Type B pancreatic cell (in vitro differentiated cells): ENCODE results near the gene MAP1LC3B. TPM values are rescaled to one million over a fixed set of nuclear protein-coding genes. Genes with fewer than 3 reads are reported as not detected.

Source experiments
- DNase-seq: peaks from one replicate; pipeline ENCODE4 v3.0.0; 2021; ENCODE audit warnings: mixed read lengths; ENCODE audit not compliant: unreplicated experiment; ENCODE audit errors: extremely low spot score
- H3K27ac Mint-ChIP-seq: 2 replicates; pipeline ENCODE4 v1.8.0; 2021; ENCODE audit warnings: mild to moderate bottlenecking, mixed read lengths
- H3K27me3 Mint-ChIP-seq: 2 replicates; pipeline ENCODE4 v1.8.0; 2021; ENCODE audit warnings: mixed read lengths
- H3K36me3 Mint-ChIP-seq: 2 replicates; pipeline ENCODE4 v1.8.0; 2021; ENCODE audit warnings: mixed read lengths
- H3K4me1 Mint-ChIP-seq: one replicate; pipeline ENCODE4 v1.8.0; 2021; ENCODE audit warnings: mixed read lengths; ENCODE audit not compliant: unreplicated experiment
- H3K4me3 Mint-ChIP-seq: 2 replicates; pipeline ENCODE4 v1.8.0; 2021; ENCODE audit warnings: mild to moderate bottlenecking, mixed read lengths
- H3K9me3 Mint-ChIP-seq: 2 replicates; pipeline ENCODE4 v1.8.0; 2021; ENCODE audit warnings: mixed read lengths
- CTCF ChIP-seq: fragments of 200-600 bp; sonication (generic); conservative IDR thresholded peaks from 2 replicates; pipeline ENCODE4 v1.5.0; 2021; ENCODE audit warnings: antibody characterized with exemption, mild to moderate bottlenecking
- total RNA-seq: library from RNA; stranded (reverse); gene quantifications from 2 replicates; pipeline ENCODE4 v1.2.1, GENCODE V29; 2021; ENCODE audit warnings: low replicate concordance

The MAP1LC3B gene
- total RNA-seq, 1 donor from 2014 or later, result 44.4 TPM

GRCh38 chr16:87344165-87344930 lies 47.8 kb upstream of the MAP1LC3B start:
- H3K36me3 Mint-ChIP-seq, result peaks cover 4% of the 10 kb centered on the region
- no peaks in the 10 kb centered on the region for H3K27me3 Mint-ChIP-seq
- TF ChIP-seq CTCF, result no peak
- H3K4me3 Mint-ChIP-seq, result no peak overlapping the region
- no peaks in the 10 kb centered on the region for H3K9me3 Mint-ChIP-seq
- no peak overlapping the region for H3K27ac Mint-ChIP-seq
- H3K4me1 Mint-ChIP-seq, result peaks cover 19% of the 10 kb centered on the region
- DNase-seq, result no peak

DNA sequence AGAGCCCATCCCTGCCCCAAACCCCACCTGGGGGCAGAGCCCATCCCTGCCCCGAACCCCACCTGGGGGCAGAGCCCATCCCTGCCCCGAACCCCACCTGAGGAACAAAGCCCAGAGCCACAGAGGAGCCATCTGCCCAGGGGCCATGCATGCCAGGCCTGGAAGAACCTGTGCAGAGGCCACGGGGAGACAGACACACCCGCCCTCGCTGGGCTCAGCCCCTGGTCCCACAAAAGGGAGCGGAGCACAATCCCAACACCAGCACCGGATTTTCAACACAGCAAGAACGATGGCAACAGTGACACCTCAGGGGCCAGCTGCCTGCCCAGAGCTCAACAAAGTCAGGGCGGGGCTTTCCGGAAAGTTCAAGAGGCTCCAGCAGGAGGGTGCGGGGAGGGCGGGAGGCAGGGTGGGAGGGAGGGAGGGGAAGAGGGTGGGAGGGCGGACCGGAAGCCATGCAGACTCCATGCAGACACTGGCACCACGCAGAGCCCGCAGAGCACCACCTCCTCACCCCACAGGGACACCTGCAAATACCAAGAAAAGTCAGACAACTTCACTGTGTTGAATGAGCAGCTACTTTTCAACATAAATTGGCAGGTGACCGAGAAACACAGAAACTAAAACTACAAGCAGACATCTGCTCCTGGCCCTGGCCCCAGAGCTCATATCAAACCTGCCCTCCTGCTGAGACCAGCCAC lies 47.1 kb upstream of the MAP1LC3B start:
- peaks cover 4% of the 10 kb centered on the region for H3K36me3 Mint-ChIP-seq
- no peaks in the 10 kb centered on the region for H3K9me3 Mint-ChIP-seq
- no peak overlapping the region for H3K27ac Mint-ChIP-seq
- no peaks in the 10 kb centered on the region for H3K27me3 Mint-ChIP-seq
- no peak for TF ChIP-seq CTCF
- peaks cover 23% of the 10 kb centered on the region for H3K4me1 Mint-ChIP-seq
- no peak overlapping the region for H3K4me3 Mint-ChIP-seq
- no peak for DNase-seq

- TF ChIP-seq CTCF, result no peak
- no peaks in the 10 kb centered on the region for H3K27me3 Mint-ChIP-seq
- peaks cover 4% of the 10 kb centered on the region for H3K36me3 Mint-ChIP-seq
- H3K4me3 Mint-ChIP-seq, result no peak overlapping the region
- no peak for DNase-seq
- peaks cover 29% of the 10 kb centered on the region for H3K4me1 Mint-ChIP-seq
- H3K27ac Mint-ChIP-seq, result no peak overlapping the region
- no peaks in the 10 kb centered on the region for H3K9me3 Mint-ChIP-seq
Measured at GRCh38 chr16:87345726-87346424, 46.3 kb upstream of the MAP1LC3B start.

DNA sequence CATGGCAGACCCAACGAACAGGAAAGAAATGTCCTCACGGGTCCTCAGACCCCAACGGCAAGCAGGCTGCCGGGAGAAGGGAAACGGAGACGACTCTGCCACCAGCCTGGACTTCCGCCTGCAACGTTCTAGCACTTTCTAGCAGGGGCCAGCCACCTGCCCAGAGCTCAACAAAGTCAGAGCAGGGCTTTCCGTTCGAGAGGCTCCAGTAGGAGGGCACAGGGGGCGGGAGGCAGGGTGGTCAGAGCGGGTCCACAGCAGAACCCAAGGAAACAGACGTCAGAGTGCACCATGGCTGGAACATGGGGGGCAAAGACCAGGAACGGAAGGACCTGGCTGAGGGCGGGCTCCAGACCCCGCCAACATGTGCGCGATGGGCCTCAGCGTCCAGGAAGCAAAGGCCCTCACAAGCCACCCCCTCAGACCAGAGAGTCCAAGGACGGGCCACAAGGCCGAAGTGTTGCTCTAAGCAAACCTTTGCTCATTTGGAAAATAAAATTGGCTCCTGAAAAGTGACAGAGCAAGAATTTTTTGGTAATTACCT lies 45.5 kb upstream of the MAP1LC3B start:
- H3K4me1 Mint-ChIP-seq, result peaks cover 29% of the 10 kb centered on the region
- H3K36me3 Mint-ChIP-seq, result peaks cover 4% of the 10 kb centered on the region
- H3K27ac Mint-ChIP-seq, result no peak overlapping the region
- H3K4me3 Mint-ChIP-seq, result no peak overlapping the region
- DNase-seq, result no peak
- H3K27me3 Mint-ChIP-seq, result no peaks in the 10 kb centered on the region
- no peak for TF ChIP-seq CTCF
- H3K9me3 Mint-ChIP-seq, result no peaks in the 10 kb centered on the region

DNA sequence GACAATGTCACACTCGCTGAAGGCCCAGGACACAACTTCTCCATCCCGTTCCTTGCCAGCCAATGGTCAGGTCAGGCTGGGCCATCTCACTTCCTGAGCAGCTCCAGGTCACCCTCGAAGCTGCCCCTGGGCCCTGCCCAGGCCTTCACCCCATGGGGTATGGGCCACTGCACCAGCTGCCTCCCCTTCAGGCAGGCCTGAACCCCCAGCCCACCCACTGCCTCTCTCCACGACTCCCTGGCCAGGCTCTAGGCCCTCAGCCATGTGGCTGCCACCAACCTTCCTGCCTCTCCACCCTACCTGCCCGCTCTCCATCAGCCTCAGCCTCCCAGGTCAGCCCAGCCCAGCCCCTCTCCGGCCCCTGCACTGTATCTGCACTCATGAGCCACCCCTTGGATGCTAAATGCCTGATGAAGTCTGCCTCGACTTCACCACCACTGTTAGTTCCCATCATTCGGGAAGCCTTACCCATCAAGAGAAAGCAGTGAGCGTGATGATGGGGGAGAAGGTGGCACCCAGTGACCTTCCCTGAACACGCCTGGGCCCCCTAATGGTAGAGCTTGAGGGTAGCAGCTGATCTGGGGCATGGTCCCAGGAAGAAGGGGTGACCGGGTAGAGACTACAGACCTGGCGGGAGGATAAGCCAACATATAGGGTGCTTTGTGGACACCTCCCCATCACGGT lies 44.1 kb upstream of the MAP1LC3B start:
- Mint-ChIP-seq H3K36me3 (peaks cover 4% of the 10 kb centered on the region), H3K9me3 (no peaks in the 10 kb centered on the region), H3K4me1 (peaks cover 29% of the 10 kb centered on the region), H3K4me3 (no peak overlapping the region), H3K27ac (no peak overlapping the region), H3K27me3 (no peaks in the 10 kb centered on the region)
- DNase-seq, result no peak
- no peak for TF ChIP-seq CTCF
